Mesangial cell (primary cell): ENCODE measurements around the gene BORCS5. TPM values are rescaled to one million over a fixed set of nuclear protein-coding genes. Genes with fewer than 3 reads are reported as not detected.

Source experiments
- total RNA-seq: library from RNA; depleted of rRNA; stranded (reverse); fragments of >200 nt; gene quantifications from 2 replicates; pipeline ENCODE4 v1.2.3, GENCODE V29; 2015

The BORCS5 gene
- total RNA-seq: 8.2 and 17.1 TPM in 2 replicates

DNA sequence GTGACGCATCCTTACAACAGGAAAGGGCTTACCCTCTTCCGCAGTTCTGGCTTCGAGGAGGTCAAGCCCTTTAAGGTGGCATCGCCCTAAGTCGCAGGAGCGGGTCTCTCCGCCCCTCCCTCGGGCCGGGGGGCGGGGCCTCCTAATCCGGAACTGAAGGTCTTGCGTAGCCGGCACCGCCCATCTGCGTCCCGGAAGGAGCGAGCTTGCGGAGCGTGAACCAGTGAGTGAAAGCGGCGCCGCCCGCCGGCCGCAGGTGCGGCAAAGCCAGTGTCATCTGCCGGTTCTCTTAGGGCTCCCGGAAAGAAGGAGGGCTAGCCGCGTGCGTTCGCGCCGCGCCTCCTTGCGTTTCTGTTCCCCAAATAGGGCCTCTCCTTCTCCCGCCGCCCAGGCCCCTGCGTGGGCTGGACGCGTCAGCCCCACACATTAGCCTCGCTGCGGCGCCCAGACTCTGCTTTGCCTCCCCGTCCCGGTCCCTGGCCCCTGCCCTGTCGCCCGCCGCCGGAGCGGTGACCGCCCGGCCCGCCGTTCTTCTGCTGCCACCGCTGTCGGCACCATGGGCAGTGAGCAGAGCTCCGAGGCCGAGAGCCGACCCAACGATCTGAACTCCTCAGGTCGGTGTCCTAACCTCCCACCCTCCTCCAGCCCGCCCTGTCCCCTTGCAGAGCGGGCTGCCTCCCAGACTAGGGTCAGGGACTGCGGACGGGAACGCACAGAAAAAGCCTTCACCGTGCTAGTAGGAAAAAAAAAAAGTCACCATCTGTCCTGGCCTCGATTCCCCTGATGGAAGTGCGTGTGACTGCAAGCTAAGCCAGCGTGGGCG, at the start of gene BORCS5:
TSS of gene BORCS5 (plus strand) at position 183 of the 823 bp plus-strand sequence. CDS start at position 557, 374 bp downstream.

DNA sequence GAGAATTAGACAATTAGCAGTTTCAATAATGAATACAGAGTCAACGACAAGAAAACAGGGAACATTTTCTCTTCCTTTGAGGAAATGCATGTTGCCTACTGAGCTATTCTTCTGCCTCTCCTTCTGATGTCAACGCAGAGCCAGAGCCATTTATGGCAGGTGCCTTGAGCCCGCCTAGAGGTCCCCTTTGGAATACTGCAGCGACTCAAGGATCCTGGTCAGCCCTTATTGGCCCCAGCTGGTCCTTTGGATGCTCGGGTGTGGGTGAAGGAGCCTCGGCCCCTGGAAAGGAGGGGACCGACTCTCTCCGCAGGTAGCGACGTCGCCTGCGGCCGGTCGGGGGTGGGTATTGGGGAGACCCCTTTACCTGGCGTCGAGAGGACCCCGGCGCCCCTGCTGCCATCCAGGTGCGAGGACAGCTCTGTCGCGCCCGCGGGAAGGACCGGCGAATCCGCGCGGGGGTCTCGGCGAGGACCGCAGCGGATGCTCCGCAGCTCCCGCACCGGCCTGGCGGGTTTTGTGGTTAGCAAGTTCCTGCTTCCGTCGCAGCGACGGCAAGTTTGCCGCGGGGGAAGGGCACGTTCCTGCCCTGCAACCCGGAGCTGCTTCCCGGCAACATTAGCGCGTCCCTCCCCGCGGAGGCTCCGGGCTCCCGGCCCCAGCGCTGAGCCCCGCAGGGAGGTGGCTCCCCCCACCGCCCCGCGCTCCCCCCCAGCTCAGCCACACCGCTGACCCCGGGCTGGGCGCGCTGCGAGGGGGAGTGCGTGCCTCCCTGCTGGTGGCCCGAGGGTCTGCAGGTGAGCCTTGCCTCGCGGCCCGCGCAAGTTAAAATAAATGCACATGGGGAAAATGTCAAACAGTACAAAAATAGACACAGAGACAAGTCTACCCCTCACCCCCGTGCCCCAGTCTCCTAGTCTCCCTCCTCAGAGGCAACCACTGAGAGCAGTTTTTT, 6.9 kb upstream of the BORCS5 start, which contains the start of gene MANSC1:
TSS of gene MANSC1 (minus strand) at position 532 of the 955 bp plus-strand sequence. CDS start 6,928 bp downstream, outside the sequence.

Other genes with a start within 250 kb of the BORCS5 start
- gene LRP6, start 90.0 kb upstream of the BORCS5 start, total RNA-seq: 22.3 and 25.7 TPM in 2 replicates
- gene MANSC1, start 6.8 kb upstream of the BORCS5 start, total RNA-seq: 2.6 and 4.2 TPM in 2 replicates
- gene DUSP16, start 205.8 kb downstream of the BORCS5 start, total RNA-seq: 9.1 and 18.4 TPM in 2 replicates